ENCODE results near the gene ABCG8.

GRCh38 chr2:43825841-43826240 lies 12.9 kb upstream of the ABCG8 start:
- TF ChIP-seq CTCF (IDR thresholded peaks at IDR 0.05; ENCODE audit: borderline replicate concordance, extremely low read depth, low read length, poor library complexity, severe bottlenecking) (no peak), EZH2 (IDR thresholded peaks at IDR 0.05; ENCODE audit: borderline replicate concordance, low read depth, low read length, severe bottlenecking) (no peak)

All from DND-41 (cell line).